Panc1 (cell line): ENCODE data around the gene TTC17.

Source experiments
- CTCF ChIP-seq: fragments of 450-650 bp; IDR thresholded peaks from 2 replicates; pipeline ENCODE4 v1.5.1; 2017; ENCODE audit warnings: mild to moderate bottlenecking
- POLR2AphosphoS5 ChIP-seq: IDR thresholded peaks from 2 replicates; pipeline ENCODE4 v1.6.1; 2012; ENCODE audit warnings: mild to moderate bottlenecking, low read depth, low read length, moderate library complexity
- SIN3A ChIP-seq: IDR thresholded peaks from 2 replicates; pipeline ENCODE4 v1.6.1; 2012; ENCODE audit warnings: low read depth, mild to moderate bottlenecking, low read length, moderate library complexity, borderline replicate concordance; ENCODE audit not compliant: insufficient read depth
- TF ChIP-seq, protein P1 (sequence below), 2 experiments: IDR thresholded peaks; 2 replicates each; pipeline ENCODE4 v1.6.1; 2011 to 2012; ENCODE audit warnings: low read depth in 2 of 2, control low read depth in 1 of 2, low read length in 1 of 2, mild to moderate bottlenecking in 1 of 2, moderate library complexity in 1 of 2; ENCODE audit not compliant: insufficient read depth in 1 of 2

DNA sequence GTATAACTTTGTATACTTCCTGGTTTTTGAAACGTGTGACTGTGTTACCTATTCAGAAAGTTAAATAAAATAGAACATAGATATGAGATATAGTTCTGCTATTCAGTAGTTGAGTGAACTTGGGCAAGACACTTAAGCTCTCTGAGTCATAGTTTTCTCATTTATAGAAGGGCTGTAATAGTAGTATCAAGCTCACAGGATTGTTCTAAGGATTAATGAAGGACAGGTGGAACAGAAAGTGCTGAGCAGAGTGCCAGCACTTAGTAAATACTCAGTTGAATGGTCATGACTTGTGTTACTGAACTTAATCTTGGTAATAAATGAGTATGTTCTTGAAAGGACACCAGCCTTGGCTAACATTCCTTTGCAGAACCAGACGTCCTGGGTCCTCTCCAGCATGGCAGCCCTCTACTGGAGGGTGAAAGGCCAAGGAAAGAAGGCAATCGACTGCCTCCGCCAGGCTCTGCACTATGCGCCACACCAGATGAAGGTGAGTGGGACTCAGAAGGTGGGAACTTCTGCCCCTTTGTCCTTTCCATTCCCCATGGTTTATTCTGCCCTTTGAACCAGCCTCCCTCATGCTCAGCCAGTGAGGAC lies 131.2 kb downstream of the TTC17 start:
- no peak for TF ChIP-seq CTCF
- no peak for TF ChIP-seq SIN3A
- TF ChIP-seq, protein P1, sequence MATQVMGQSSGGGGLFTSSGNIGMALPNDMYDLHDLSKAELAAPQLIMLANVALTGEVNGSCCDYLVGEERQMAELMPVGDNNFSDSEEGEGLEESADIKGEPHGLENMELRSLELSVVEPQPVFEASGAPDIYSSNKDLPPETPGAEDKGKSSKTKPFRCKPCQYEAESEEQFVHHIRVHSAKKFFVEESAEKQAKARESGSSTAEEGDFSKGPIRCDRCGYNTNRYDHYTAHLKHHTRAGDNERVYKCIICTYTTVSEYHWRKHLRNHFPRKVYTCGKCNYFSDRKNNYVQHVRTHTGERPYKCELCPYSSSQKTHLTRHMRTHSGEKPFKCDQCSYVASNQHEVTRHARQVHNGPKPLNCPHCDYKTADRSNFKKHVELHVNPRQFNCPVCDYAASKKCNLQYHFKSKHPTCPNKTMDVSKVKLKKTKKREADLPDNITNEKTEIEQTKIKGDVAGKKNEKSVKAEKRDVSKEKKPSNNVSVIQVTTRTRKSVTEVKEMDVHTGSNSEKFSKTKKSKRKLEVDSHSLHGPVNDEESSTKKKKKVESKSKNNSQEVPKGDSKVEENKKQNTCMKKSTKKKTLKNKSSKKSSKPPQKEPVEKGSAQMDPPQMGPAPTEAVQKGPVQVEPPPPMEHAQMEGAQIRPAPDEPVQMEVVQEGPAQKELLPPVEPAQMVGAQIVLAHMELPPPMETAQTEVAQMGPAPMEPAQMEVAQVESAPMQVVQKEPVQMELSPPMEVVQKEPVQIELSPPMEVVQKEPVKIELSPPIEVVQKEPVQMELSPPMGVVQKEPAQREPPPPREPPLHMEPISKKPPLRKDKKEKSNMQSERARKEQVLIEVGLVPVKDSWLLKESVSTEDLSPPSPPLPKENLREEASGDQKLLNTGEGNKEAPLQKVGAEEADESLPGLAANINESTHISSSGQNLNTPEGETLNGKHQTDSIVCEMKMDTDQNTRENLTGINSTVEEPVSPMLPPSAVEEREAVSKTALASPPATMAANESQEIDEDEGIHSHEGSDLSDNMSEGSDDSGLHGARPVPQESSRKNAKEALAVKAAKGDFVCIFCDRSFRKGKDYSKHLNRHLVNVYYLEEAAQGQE (IDR thresholded peaks at IDR 0.05; ENCODE audit: insufficient read depth in 1 of 2, low read depth in 2 of 2, low read length in 1 of 2), result no peak
- TF ChIP-seq POLR2AphosphoS5, result no peak
